Measurements from ENCODE around the gene ADIG.

DNA sequence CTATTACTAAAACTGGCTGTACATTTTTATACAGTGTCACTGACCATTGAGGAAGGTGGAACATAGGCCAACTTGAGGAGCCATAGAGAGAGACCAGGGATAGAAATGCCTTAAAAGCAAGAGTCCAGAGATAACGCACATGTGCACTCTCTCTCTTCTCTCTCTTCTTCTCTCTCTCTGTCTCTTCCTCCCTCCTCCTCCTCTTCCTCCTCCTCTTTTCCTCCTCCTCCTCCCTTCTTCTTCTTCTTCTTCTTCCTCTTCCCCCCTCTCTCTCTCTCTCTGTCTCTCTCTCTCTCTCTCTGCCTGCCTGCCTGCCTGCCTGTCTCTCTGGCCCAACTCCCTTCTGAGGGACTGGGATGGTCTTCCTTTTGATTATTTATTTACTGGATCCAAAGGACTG is 16.3 kb upstream of the ADIG start:
- no peak for TF ChIP-seq SMC3 (IDR thresholded peaks at IDR 0.05; ENCODE audit: low read length)
- TF ChIP-seq, protein P1, sequence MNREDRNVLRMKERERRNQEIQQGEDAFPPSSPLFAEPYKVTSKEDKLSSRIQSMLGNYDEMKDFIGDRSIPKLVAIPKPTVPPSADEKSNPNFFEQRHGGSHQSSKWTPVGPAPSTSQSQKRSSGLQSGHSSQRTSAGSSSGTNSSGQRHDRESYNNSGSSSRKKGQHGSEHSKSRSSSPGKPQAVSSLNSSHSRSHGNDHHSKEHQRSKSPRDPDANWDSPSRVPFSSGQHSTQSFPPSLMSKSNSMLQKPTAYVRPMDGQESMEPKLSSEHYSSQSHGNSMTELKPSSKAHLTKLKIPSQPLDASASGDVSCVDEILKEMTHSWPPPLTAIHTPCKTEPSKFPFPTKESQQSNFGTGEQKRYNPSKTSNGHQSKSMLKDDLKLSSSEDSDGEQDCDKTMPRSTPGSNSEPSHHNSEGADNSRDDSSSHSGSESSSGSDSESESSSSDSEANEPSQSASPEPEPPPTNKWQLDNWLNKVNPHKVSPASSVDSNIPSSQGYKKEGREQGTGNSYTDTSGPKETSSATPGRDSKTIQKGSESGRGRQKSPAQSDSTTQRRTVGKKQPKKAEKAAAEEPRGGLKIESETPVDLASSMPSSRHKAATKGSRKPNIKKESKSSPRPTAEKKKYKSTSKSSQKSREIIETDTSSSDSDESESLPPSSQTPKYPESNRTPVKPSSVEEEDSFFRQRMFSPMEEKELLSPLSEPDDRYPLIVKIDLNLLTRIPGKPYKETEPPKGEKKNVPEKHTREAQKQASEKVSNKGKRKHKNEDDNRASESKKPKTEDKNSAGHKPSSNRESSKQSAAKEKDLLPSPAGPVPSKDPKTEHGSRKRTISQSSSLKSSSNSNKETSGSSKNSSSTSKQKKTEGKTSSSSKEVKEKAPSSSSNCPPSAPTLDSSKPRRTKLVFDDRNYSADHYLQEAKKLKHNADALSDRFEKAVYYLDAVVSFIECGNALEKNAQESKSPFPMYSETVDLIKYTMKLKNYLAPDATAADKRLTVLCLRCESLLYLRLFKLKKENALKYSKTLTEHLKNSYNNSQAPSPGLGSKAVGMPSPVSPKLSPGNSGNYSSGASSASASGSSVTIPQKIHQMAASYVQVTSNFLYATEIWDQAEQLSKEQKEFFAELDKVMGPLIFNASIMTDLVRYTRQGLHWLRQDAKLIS (CRISPR knock-in tag; IDR thresholded peaks at IDR 0.05) = no peak
- TF ChIP-seq GABPA (IDR thresholded peaks at IDR 0.05; ENCODE audit: low read depth, low read length) = no peak
- no peak for TF ChIP-seq GABPA (CRISPR knock-in tag; IDR thresholded peaks at IDR 0.05; ENCODE audit: low read depth)
- no peak for TF ChIP-seq POLR2A (IDR thresholded peaks at IDR 0.05; ENCODE audit: insufficient read depth in 1 of 2, low read depth in 2 of 2, low read length in 2 of 2)
- no peak for TF ChIP-seq ARNT (IDR thresholded peaks at IDR 0.05)
- no peak for TF ChIP-seq POLR2AphosphoS5 (IDR thresholded peaks at IDR 0.05; ENCODE audit: low read depth, low read length)
- TF ChIP-seq EZH2 (conservative IDR thresholded peaks at IDR 0.05; ENCODE audit: low read depth, low read length) = no peak

All from HepG2 (cell line).